Measurements from ENCODE around the gene IL1RAPL1.

IL1RAPL1 gene

DNA sequence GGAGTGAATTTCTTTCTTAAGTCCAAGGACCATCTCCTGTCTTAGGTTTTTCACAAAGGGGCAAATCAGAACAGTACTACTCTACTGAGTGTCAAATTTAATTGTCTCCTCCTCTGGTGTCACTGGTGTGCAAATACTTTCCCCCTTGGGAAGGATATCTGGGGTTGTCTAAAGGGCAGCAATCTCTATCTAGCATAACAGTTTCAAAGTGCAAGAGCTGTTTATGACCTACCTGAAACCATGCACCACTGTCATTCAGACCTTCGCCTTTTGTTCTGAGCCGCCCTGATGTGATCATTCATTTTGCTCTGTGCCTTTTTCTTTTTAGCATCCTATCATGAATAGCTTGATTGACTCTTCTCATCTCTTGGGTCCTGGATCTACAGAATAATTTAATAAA is 39.3 kb downstream of the IL1RAPL1 start:
- no peak for DNase-seq (ENCODE audit: low read depth in 2 of 2, low spot score in 1 of 2)

DNA sequence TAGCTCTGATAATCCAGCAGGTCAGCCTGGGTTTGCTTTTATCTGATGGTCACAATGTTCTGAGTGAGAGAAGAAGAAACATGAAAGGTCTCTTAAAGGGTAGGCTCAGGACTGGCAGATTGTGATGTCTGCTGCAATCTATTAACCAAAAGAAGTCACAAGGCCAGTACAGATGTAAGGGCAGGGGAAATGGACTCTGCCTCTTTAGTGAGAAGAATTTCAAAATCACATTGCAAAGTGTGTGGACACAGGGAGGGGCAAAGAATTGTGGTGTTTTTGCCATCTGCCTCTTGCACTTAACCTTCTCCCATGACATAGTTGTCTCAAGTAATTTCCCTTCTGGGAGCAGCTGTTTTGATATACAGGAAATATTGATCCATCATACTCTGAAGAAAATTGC is 40.9 kb downstream of the IL1RAPL1 start:
- DNase-seq (ENCODE audit: low read depth in 2 of 2, low spot score in 1 of 2), result no peak

DNA sequence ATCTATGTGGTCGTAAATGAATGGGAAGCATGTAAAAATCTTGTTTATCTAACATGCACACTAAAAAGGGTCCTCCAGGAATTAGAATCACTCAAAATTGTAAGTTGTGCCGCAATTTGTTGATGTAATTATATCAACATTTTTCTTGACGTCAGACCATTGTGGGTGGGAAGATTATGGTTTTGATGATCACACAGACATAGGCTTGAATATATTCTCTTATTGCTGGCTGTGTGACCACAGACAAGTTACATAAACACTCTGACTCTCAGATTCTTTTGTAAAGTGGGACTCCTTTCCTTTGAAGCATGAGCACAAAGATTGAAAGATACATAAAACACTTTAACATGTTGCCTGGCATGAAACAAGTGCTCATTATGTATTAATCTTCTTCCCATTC is 51.5 kb downstream of the IL1RAPL1 start:
- DNase-seq (ENCODE audit: low read depth in 2 of 2, low spot score in 1 of 2), result no peak

DNA sequence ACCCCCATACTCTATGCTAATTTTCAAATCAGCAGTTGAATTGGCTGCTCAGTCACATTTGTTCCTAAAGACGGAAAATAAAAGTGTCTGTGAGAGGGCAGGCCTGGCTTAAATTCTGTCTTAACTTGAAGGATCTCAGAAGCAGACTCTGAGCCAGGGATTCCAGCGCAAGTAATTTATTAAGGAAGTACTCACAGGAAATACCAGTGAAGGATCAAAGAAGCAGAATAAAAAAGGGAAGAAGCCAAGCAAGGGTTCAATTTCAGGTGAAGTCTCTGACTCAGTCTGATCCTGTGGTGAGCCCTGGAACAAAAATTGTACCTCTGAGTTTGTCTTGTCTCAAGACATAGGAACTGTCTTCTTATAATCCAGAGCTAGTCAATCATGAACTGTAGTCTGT is 52.2 kb downstream of the IL1RAPL1 start:
- no peak for DNase-seq (ENCODE audit: low read depth in 2 of 2, low spot score in 1 of 2)

DNA sequence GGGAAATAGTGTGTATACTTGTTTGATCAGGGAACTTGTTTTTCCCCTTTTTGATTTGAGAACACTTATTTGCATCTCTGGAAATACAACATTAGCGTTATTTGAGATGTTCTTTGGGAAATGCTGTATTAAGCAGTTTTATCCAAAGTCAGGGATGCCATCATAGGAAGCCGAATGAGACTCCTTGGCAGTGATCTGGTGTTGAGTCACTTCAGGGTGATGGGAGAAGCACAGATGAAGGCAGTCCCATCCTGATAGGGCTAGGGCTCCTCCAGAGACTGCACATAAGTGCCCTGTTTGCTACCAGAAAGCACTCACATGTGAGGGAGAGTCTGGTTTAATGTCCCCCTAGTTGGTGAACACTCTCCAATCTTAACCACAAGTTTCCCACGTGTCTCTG is 62.3 kb downstream of the IL1RAPL1 start:
- DNase-seq (ENCODE audit: low read depth in 2 of 2, low spot score in 1 of 2), result no peak

DNA sequence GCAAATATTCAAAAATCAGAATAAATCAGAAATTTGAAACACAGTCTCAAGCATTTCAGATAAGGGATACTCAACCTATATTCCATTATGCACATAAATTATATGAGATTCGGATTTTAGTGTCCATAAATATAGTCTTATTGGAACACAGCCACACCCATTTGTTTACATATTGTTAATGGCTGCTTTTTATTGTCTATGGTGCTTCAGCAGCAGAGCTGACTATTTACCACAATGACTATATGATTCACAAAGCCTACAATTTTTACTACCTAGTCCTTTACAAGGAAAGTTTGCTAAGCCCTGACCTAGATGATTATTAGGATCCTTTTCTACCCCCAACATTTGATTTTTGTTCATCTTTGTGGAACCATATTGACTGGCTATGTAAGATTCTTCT is 63.9 kb downstream of the IL1RAPL1 start:
- DNase-seq (ENCODE audit: low read depth in 2 of 2, low spot score in 1 of 2), result no peak

DNA sequence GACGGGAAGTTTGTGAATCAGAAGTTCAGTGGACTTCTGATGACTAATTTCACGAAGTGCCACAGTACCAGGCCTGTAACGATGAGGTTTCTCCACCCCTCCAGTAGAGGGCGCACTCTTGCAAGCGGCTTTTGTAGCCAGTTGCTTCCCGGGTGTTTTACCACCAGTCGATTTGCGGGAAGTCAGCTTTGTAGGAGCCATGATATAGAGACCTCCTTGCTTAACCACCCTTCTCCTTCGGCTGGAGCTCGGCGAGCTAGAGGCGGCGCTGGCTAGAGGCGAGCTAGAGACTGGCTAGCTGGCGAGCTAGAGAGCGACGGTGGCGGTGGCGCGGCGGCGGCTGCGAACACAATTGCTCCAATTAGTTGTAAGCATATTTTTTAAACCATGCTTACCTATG is 72.0 kb downstream of the IL1RAPL1 start:
- no peak for DNase-seq (ENCODE audit: low read depth in 2 of 2, low spot score in 1 of 2)

DNA sequence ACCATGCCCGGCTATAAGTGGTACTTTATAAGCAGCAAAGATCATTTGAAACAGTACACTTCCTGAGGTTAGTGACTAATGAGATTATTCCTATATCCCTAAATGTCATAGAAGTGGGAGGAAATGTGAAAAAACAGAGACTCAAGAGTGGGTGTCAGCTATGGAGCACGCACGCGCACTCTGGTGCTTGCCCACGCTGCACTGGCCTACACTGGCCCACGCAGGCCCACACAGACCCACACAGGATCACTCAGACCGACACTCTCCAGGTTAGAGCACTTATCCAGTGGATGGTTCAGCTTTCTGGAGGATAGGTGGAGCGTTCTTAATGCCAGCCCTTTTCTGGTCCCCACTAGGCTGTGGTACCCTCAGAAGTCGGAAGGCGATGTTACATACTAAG is 78.5 kb downstream of the IL1RAPL1 start:
- no peak for DNase-seq (ENCODE audit: low read depth in 2 of 2, low spot score in 1 of 2)

DNA sequence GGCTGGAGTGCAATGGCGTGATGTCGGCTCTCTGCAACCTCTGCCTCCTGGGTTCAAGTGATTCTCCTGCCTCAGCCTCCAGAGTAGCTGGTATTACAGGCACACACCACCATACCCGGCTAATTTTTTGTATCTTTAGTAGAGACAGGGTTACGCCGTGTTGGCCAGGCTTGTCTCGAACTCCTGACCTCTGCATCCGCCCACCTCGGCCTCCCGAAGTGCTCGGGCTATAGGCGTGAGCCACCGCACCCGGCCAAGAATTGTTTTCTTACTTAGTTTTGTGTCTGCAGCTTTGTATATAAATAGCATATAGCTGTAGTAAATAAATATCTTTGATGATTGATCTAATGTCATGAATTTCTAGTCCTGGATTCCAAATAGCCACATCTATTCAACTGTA is 81.1 kb downstream of the IL1RAPL1 start:
- no peak for DNase-seq (ENCODE audit: low read depth in 2 of 2, low spot score in 1 of 2)

DNA sequence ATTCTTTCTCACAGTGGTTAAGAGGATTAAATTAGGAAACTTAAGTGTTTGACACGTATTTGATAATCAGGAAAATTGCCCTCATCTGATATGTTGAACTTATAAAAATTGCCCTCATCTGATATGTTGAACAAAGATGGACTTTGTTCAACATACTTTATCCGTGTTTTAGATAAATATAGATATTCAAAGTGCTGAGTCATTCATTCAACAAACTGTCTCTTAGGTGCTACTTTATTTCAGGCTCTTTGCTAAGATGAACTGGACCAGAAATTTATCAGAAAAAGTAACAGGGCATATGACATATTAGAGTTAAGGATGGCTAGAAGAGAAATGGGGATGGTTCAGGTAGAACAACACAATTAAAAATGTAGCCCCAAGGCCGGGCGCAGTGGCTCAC is 81.7 kb downstream of the IL1RAPL1 start:
- DNase-seq (ENCODE audit: low read depth in 2 of 2, low spot score in 1 of 2), result no peak

DNA sequence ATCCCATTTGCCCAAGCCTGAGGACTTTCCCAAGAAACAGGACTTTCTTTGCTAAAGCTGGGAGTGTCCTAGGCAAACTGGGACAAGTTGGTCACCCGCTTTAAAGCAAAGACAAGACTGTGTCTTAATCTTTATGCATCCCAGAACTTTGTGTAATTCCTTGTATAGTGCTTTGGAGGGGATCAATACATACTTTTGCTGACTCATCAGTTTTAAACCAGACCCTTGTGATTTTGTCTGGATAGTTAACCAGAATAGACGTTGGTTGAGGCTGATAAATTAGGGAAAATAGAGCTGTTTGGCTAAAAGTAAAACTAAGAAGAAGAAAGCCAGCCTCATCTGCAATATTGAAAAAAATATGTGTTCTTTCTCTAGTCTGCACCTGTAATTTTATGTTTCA is 82.8 kb downstream of the IL1RAPL1 start:
- no peak for DNase-seq (ENCODE audit: low read depth in 2 of 2, low spot score in 1 of 2)

DNA sequence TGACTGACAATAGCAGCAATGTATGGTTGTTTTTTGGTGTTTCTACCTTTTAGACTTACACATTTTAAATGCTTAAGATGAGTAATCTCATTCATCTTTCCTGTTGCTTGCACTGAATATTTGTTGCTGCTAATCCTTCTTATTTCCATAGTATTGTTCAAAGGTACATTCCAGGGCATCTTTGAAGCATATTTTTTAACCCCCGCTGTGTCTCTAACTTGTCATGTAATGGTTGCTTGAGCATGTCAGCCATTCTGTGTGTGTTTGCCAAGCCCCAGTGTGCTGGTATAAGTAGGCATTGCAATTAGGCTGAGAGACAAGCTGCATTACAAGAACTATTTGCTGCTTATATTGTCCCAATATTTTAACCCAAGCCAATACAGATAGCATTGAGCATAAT is 87.9 kb downstream of the IL1RAPL1 start:
- DNase-seq (ENCODE audit: low read depth in 2 of 2, low spot score in 1 of 2), result no peak

DNA sequence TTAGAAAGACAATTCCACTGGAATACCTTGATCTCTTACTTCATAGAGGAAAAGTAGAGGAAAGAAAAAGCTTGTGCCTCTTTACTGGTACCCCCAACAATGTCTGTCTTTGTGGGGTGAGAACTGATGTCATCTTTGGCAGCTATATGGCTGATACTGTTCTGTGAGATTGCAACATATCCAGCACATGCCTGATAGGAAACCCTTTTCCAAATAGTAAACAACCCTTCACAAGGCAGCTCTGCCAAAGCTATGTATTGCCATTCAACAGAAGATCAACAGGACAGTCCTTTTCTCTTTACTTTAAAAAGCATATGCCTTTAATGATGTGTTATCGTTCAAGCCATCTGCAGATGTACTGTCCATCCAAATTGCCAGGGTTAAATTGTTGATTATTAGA is 105.9 kb downstream of the IL1RAPL1 start:
- DNase-seq (ENCODE audit: low read depth in 2 of 2, low spot score in 1 of 2), result no peak

DNA sequence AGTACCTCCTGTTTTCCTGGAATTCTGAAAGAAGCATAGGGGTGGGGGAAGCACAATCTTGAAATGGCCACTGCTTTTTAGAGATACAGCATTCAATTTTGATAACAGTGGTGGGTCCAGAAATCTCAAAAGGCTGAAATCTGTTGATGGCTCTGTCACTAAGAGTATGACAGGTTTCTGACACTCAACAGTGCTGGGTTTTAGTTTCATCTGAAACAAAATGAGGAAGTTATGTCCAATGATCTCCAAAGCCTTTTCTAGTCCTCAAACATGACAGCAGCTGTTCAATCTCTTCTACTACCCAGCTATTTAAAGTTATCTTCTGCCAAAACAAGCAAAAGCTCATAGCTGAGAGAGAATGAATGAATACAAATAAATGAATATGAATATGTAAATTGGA is 110.5 kb downstream of the IL1RAPL1 start:
- no peak for DNase-seq (ENCODE audit: low read depth in 2 of 2, low spot score in 1 of 2)

DNA sequence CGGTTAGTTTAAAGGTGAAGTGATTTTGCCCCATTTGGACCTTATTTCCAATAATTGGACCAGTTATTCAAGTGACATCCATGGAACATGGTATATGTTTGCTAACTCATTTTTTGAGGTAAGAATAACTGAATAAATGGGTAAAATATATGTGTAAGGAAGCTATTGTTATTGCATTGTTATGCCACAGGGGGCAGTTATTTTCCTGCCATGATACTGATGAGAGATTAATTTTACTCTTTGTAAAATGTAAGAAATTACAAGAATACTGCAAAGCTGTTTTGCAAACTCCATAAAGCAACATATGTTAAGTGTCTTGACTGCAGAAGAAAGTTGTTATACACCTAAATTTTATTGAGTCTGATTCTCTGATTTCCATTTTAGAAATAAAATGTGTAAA is 114.0 kb downstream of the IL1RAPL1 start:
- DNase-seq (ENCODE audit: low read depth in 2 of 2, low spot score in 1 of 2), result no peak

DNA sequence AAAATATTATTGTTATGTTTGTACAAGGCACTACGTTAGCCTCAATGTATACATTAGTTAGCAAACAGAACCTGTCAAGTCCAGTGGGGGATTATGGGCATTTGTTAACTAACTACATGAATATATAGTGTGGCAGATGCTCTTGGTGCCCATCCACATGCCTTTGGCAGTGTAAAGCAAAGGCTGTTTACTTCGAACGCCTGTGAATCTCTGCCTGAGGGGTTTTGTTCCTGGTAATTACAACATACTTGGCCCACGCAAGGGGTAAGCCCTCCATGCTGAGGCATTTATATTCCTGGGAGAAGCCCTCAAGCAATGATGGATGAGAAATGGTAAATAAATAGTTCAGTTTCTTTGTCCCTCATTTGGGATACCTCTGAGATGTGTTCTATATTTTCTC is 119.7 kb downstream of the IL1RAPL1 start:
- DNase-seq (ENCODE audit: low read depth in 2 of 2, low spot score in 1 of 2), result no peak

DNA sequence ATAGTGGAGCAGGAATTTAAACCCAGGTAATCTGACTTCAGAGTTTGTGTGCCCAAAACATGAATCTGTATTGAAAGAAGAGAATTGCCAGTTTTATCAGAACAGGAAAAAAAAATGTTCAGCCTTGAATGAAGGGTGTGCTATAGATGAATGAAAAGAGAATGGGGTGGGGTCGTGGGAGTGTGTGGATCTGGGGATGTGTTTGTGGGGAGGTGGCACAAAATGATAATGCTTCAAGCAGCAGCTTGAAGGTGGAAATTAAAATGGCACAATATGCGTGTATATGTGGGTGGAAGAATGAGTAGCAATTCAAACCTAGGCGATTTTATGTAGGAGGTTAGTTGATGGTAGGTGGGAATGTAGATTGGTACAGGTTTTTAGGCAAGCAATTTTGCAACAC is 122.2 kb downstream of the IL1RAPL1 start:
- no peak for DNase-seq (ENCODE audit: low read depth in 2 of 2, low spot score in 1 of 2)

DNA sequence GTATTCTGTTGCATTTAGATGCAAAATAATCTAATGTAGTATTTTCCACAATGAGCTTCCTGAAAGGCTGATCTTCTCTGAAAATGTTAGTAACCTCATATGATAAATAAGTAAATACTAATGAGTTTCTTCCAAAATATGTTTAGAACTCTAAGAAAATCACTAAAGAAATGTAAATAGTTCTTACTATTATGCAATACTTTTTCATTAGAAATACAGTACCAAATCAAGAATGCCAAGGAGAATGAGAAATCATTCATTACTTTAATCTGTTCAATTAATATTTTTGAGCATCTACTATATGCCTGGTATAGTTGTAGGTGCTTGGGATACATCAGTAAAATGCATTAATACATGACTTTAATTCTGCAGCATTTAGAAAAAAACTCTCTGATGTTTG is 130.6 kb downstream of the IL1RAPL1 start:
- no peak for DNase-seq (ENCODE audit: low read depth in 2 of 2, low spot score in 1 of 2)

DNA sequence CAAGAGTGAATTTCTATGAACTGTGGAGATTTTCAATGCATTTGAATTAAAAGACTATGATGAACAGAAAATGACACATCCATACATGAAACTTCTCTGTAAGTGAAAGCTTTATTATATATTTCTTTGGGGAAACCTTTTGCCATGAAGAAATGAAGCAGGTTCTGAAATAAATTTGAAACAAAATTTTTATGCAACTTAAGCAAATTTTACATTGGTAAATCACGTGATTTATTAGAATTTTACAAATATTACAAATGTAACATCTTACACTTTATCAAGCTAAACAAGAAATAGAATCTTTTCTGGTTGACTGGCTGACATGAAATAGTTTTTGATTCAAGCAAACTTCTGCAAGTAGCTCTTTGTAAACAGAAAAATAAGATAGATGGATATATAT is 131.2 kb downstream of the IL1RAPL1 start:
- DNase-seq (ENCODE audit: low read depth in 2 of 2, low spot score in 1 of 2), result no peak

DNA sequence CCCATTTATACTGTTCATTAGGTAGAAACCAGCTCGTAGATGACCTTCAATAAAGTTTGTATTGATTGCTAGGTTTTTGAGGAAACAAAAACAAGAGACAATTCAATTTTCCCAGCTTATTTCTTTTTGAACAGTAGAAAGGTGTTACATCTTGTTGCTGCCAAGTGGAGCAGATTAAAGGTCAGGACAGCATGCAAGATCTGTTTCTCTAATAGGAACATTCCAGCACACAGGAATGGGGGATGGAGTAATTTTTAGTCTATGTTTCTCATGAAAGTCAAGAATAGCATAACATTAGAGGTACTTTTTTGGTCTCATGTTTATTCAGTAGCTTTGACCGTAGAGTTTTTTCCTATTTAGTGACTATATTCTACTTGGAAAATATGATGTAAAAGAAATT is 132.4 kb downstream of the IL1RAPL1 start:
- DNase-seq (ENCODE audit: low read depth in 2 of 2, low spot score in 1 of 2), result no peak

DNA sequence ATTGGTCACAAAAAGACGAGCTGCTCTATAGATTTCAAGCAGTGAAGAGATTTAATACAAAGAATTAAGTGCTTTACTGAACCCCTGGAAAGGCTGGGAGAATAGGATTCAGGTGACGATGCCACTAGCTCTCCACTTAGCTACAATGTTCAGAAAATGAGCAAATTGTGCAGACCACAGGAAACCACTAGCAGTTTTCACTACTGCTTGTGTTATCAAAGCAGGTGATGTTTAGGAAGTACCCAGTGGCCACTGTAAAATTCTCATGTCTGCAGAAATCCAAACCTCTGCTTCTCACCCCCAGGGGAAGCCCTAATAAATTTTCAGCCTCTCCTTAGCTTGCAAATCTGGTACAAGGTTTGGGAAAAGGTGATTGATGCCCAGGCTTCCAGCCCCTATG is 165.1 kb downstream of the IL1RAPL1 start:
- no peak for DNase-seq (ENCODE audit: low read depth in 2 of 2, low spot score in 1 of 2)

DNA sequence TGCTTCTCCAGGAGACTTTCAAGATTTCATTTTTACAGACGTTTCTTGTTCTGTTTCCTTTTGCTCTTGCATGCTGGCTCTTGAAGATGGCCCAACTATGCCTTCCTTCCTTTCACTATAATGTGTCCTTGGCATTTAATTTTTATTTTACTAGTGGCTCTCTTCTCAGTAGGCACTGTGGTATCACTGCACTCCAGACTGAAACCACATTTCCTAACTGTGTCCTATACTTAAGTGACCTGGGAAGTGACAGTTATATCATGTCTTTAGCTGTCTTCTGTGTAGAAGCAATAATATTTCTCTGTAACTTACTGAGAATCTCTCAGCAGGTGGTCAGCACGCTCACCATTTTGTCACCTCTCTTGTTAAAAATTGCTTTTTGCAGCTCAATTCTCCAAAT is 168.9 kb downstream of the IL1RAPL1 start:
- DNase-seq (ENCODE audit: low read depth in 2 of 2, low spot score in 1 of 2), result no peak

DNA sequence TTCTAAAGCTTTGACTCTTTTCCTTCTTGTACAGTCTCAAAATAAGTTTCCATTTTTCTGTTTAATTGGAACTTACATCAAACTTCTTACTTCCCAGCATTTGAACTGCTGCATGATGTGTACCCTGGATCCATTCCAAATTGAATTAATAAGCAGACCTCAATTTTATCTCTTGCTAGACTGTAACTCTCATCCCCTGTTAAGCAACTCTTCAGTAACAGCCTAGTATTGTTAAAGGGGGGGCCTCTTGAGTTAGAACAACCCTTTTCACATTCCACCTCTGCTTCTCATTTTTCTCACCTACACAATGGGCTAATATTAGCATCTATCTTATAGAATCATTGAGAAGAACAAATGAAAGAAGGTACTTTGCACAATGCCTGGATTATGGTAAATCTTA is 169.4 kb downstream of the IL1RAPL1 start:
- no peak for DNase-seq (ENCODE audit: low read depth in 2 of 2, low spot score in 1 of 2)

DNA sequence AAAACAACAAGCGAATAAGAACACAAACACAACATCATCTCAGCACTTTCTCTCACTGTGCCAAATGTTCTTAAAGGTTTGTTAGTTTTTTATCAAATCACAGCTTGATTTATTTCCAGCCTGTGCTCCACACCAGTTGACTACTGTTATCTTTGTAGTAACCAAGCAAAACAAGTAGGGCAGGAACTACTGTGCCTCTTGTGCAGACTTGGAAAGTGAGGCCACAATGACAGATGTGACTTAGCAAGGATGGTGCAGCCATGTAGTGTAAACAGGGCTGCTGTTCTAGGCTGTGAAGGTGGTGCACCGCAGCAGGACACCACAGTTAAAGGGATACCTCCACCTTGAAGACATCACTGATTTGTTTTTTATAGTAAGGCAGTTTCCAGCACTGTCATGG is 170.0 kb downstream of the IL1RAPL1 start:
- no peak for DNase-seq (ENCODE audit: low read depth in 2 of 2, low spot score in 1 of 2)

Measured in stimulated activated CD8-positive, alpha-beta memory T cell treated with anti-CD3 and anti-CD28 coated beads, Interleukin-4, amount 100 ng/mL, for 4 hours (primary cell).